Measurements from ENCODE around the gene TMEM234. TPM values are rescaled to one million over a fixed set of nuclear protein-coding genes. Genes with fewer than 3 reads are reported as not detected.

TMEM234 gene
- polyA plus RNA-seq, 3 donors from 2014 or later, result 6.7 to 14.3 (median 9.8) TPM

GRCh38 chr1:32187850-32188249 is 34.3 kb downstream of the TMEM234 start:
- no peak for DNase-seq
- Mint-ChIP-seq H3K36me3 (peaks cover 46 to 55% (median 49%) of the 10 kb centered on the region in 3 donors), H3K4me1 (peaks cover 23 to 28% of the 10 kb centered on the region in 2 donors), H3K9me3 (no peaks in the 10 kb centered on the region), H3K27ac (no peak overlapping the region), H3K4me3 (no peak overlapping the region), H3K27me3 (ENCODE audit: low read depth in 3 of 3) (peaks cover 0 to 6% (median 1%) of the 10 kb centered on the region in 3 donors)

- no peak for DNase-seq
- Mint-ChIP-seq H3K27me3 (ENCODE audit: low read depth in 3 of 3) (peaks cover 0 to 6% (median 0%) of the 10 kb centered on the region in 3 donors), H3K9me3 (no peaks in the 10 kb centered on the region), H3K4me1 (peaks cover 33 to 38% of the 10 kb centered on the region in 2 donors), H3K4me3 (no peak overlapping the region), H3K27ac (peak overlapping the region in 3 of 6 donors; percentile 13 to 65 (median 13)), H3K36me3 (peaks cover 38 to 43% (median 39%) of the 10 kb centered on the region in 3 donors)
Observed at GRCh38 chr1:32186491-32186890, 35.7 kb downstream of the TMEM234 start.

GRCh38 chr1:32186077-32186476 is 36.1 kb downstream of the TMEM234 start:
- Mint-ChIP-seq H3K4me3 (no peak overlapping the region), H3K4me1 (peaks cover 38 to 42% of the 10 kb centered on the region in 2 donors), H3K27ac (peak overlapping the region in 3 of 6 donors; percentile 13 to 65 (median 23)), H3K9me3 (no peaks in the 10 kb centered on the region), H3K36me3 (peaks cover 35 to 45% (median 41%) of the 10 kb centered on the region in 3 donors), H3K27me3 (ENCODE audit: low read depth in 3 of 3) (peaks cover 2 to 6% (median 2%) of the 10 kb centered on the region in 3 donors)
- no peak for DNase-seq

GRCh38 chr1:32184650-32185049 is 37.5 kb downstream of the TMEM234 start:
- no peak for DNase-seq
- Mint-ChIP-seq H3K9me3 (no peaks in the 10 kb centered on the region), H3K36me3 (peaks cover 24 to 37% (median 35%) of the 10 kb centered on the region in 3 donors), H3K4me3 (no peak overlapping the region), H3K4me1 (peaks cover 50 to 55% of the 10 kb centered on the region in 2 donors), H3K27me3 (ENCODE audit: low read depth in 3 of 3) (peaks cover 5 to 11% (median 8%) of the 10 kb centered on the region in 3 donors), H3K27ac (peak overlapping the region in 2 of 6 donors; percentile 57 to 77)

GRCh38 chr1:32182060-32182459 is 40.1 kb downstream of the TMEM234 start:
- Mint-ChIP-seq H3K27me3 (ENCODE audit: low read depth in 3 of 3) (peaks cover 9 to 18% (median 11%) of the 10 kb centered on the region in 3 donors), H3K36me3 (peaks cover 13 to 22% (median 16%) of the 10 kb centered on the region in 3 donors), H3K27ac (peak overlapping the region in 4 of 6 donors; percentile 34 to 74 (median 55)), H3K4me3 (peak overlapping the region in 1 of 5 donors; percentile 27), H3K4me1 (peaks cover 52 to 55% of the 10 kb centered on the region in 2 donors), H3K9me3 (no peaks in the 10 kb centered on the region)
- no peak for DNase-seq

GRCh38 chr1:32181563-32181962 is 40.6 kb downstream of the TMEM234 start:
- peaks cover 9 to 18% (median 11%) of the 10 kb centered on the region in 3 donors for H3K27me3 Mint-ChIP-seq (ENCODE audit: low read depth in 3 of 3)
- peak overlapping the region; percentile 86 to 94 (median 91) for H3K4me3 Mint-ChIP-seq
- no peak for DNase-seq
- peaks cover 51 to 52% of the 10 kb centered on the region in 2 donors for H3K4me1 Mint-ChIP-seq
- H3K36me3 Mint-ChIP-seq, result peaks cover 11 to 21% (median 14%) of the 10 kb centered on the region in 3 donors
- H3K9me3 Mint-ChIP-seq, result no peaks in the 10 kb centered on the region
- peak overlapping the region; percentile 73 to 92 (median 91) for H3K27ac Mint-ChIP-seq

GRCh38 chr1:32181065-32181464 is 41.1 kb downstream of the TMEM234 start:
- no peaks in the 10 kb centered on the region for H3K9me3 Mint-ChIP-seq
- H3K4me1 Mint-ChIP-seq, result peaks cover 46 to 48% of the 10 kb centered on the region in 2 donors
- peaks cover 9 to 18% (median 11%) of the 10 kb centered on the region in 3 donors for H3K27me3 Mint-ChIP-seq (ENCODE audit: low read depth in 3 of 3)
- peaks cover 6 to 17% (median 9%) of the 10 kb centered on the region in 3 donors for H3K36me3 Mint-ChIP-seq
- peak overlapping the region; percentile 86 to 94 (median 91) for H3K4me3 Mint-ChIP-seq
- peak overlapping the region; percentile 90 to 94 (median 92) for H3K27ac Mint-ChIP-seq
- no peak for DNase-seq

- Mint-ChIP-seq H3K9me3 (no peaks in the 10 kb centered on the region), H3K27ac (peak overlapping the region; percentile 90 to 94 (median 92)), H3K4me1 (peaks cover 42 to 47% of the 10 kb centered on the region in 2 donors), H3K27me3 (ENCODE audit: low read depth in 3 of 3) (peaks cover 9 to 18% (median 11%) of the 10 kb centered on the region in 3 donors), H3K4me3 (peak overlapping the region; percentile 86 to 94 (median 91)), H3K36me3 (peaks cover 5 to 17% (median 6%) of the 10 kb centered on the region in 3 donors)
- peak; percentile 40 to 42 (median 40) for DNase-seq
Observed at GRCh38 chr1:32180186-32181060, 41.7 kb downstream of the TMEM234 start.

- H3K27ac Mint-ChIP-seq, result peak within 1 kb of the TSS; percentile 92 to 97 (median 95)
- H3K9me3 Mint-ChIP-seq, result no peaks in the 10 kb centered on the region
- H3K36me3 Mint-ChIP-seq, result peaks cover 0 to 12% (median 6%) of the 10 kb centered on the region in 3 donors
- DNase-seq, result peak; percentile 90 to 91 (median 90)
- peaks cover 9 to 18% (median 11%) of the 10 kb centered on the region in 3 donors for H3K27me3 Mint-ChIP-seq (ENCODE audit: low read depth in 3 of 3)
- peak within 1 kb of the TSS; percentile 89 to 94 (median 91) for H3K4me3 Mint-ChIP-seq
- H3K4me1 Mint-ChIP-seq, result peaks cover 37 to 41% of the 10 kb centered on the region in 2 donors
Observed at GRCh38 chr1:32179443-32180185, 42.5 kb downstream of the TMEM234 start, which contains the start of gene TXLNA. Gene TXLNA, plus strand, starts transcription at chr1:32179675. Its CDS starts 671 bp downstream, at chr1:32180346.

- Mint-ChIP-seq H3K27me3 (ENCODE audit: low read depth in 3 of 3) (peaks cover 9 to 18% (median 11%) of the 10 kb centered on the region in 3 donors), H3K4me3 (peak overlapping the region; percentile 89 to 94 (median 91)), H3K27ac (peak overlapping the region; percentile 91 to 97 (median 95)), H3K36me3 (peaks cover 0 to 9% (median 7%) of the 10 kb centered on the region in 3 donors), H3K4me1 (peaks cover 36% of the 10 kb centered on the region in 2 donors), H3K9me3 (no peaks in the 10 kb centered on the region)
- peak in 1 of 3 donors; percentile 7 for DNase-seq
Observed at GRCh38 chr1:32179193-32179442, 43.0 kb downstream of the TMEM234 start.

- H3K36me3 Mint-ChIP-seq, result peaks cover 0 to 10% (median 4%) of the 10 kb centered on the region in 3 donors
- no peak for DNase-seq
- peak overlapping the region; percentile 91 to 97 (median 95) for H3K27ac Mint-ChIP-seq
Observed at GRCh38 chr1:32178380-32179192, 43.6 kb downstream of the TMEM234 start.

GRCh38 chr1:32172621-32173245 is 49.4 kb downstream of the TMEM234 start:
- Mint-ChIP-seq H3K9me3 (no peaks in the 10 kb centered on the region), H3K4me3 (no peak overlapping the region), H3K36me3 (peaks cover 25 to 43% (median 26%) of the 10 kb centered on the region in 3 donors), H3K27ac (peak overlapping the region in 2 of 6 donors; percentile 3 to 29), H3K4me1 (peaks cover 0 to 12% of the 10 kb centered on the region in 2 donors), H3K27me3 (ENCODE audit: low read depth in 3 of 3) (peaks cover 0 to 2% (median under 1%) of the 10 kb centered on the region in 3 donors)
- no peak for DNase-seq

More at GRCh38 chr1:32178380-32179192, 43.6 kb downstream of the TMEM234 start:
- Mint-ChIP-seq H3K9me3 (no peaks in the 10 kb centered on the region), H3K4me3 (peak overlapping the region; percentile 89 to 94 (median 91)), H3K27me3 (ENCODE audit: low read depth in 3 of 3) (peaks cover 9 to 18% (median 11%) of the 10 kb centered on the region in 3 donors), H3K4me1 (peaks cover 31 to 33% of the 10 kb centered on the region in 2 donors)

Data from immature natural killer cell (primary cell).